Measurements from ENCODE around the gene SMG6.

The SMG6 gene

GRCh38 chr17:2074919-2075318 lies 228.7 kb downstream of the SMG6 start:
- Mint-ChIP-seq H3K4me1 (ENCODE audit: low read depth in 2 of 2) (peaks cover 16 to 19% of the 10 kb centered on the region in 2 donors), H3K4me3 (no peak overlapping the region), H3K36me3 (ENCODE audit: insufficient read depth) (peaks cover 28% of the 10 kb centered on the region), H3K9me3 (no peaks in the 10 kb centered on the region), H3K27me3 (no peaks in the 10 kb centered on the region), H3K27ac (no peak overlapping the region)
- ATAC-seq (replicated peaks) (no peak), DNase-seq (no peak)

DNA sequence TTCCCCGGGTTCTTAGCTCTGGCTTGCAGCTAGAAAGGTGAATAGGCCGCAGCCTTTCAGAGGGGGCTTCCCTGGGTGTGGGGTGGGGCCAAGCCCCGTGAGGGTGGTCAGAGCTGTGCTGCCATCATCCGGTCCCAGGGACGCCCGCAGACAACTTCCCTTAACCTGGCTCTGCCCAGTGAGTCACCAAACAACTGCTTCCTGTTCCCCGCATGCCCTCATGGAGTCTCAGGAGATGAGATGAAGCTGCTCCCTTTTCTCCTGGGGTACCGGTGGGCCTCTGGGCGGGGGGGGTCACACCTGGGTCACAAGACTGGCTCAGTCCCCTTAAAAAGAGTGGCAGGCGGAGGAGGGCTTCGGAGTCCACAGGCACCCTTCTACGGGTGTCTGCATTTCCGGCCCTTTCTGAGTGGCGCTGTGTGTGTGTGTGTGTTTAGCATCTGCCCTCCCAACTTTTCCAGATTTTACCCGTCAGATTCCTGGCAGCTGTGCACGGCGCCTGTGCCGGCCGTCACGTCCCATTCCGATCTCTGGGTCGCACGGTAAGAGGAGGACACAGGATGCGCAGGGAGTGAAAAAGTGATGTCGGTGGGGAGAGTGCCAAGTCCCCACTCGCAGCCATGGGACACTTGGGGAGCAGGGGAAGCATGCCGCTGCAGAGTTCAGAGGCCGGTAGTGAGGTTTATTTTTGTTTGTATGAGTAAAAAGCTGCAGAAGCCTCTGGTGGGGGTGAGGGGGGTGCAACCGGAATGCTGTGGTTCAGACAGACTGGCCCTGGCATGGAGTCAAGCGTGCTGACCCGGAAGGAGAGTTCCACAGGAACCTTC lies 231.9 kb downstream of the SMG6 start:
- peaks cover 17% of the 10 kb centered on the region for H3K36me3 Mint-ChIP-seq (ENCODE audit: insufficient read depth)
- peak overlapping the region; percentile 92 to 93 for H3K27ac Mint-ChIP-seq
- H3K27me3 Mint-ChIP-seq, result no peaks in the 10 kb centered on the region
- H3K9me3 Mint-ChIP-seq, result no peaks in the 10 kb centered on the region
- ATAC-seq (replicated peaks) (no peak), DNase-seq (no peak)
- H3K4me3 Mint-ChIP-seq, result no peak overlapping the region
- H3K4me1 Mint-ChIP-seq (ENCODE audit: low read depth in 2 of 2), result peaks cover 27 to 46% of the 10 kb centered on the region in 2 donors

GRCh38 chr17:2071024-2071385 lies 232.6 kb downstream of the SMG6 start:
- Mint-ChIP-seq H3K9me3 (no peaks in the 10 kb centered on the region), H3K27ac (peak overlapping the region; percentile 92 to 93), H3K4me1 (ENCODE audit: low read depth in 2 of 2) (peaks cover 27 to 51% of the 10 kb centered on the region in 2 donors), H3K36me3 (ENCODE audit: insufficient read depth) (peaks cover 14% of the 10 kb centered on the region), H3K4me3 (peak overlapping the region in 1 of 2 donors; percentile 53), H3K27me3 (no peaks in the 10 kb centered on the region)
- DNase-seq, result no peak
- no peak for ATAC-seq (replicated peaks)

DNA sequence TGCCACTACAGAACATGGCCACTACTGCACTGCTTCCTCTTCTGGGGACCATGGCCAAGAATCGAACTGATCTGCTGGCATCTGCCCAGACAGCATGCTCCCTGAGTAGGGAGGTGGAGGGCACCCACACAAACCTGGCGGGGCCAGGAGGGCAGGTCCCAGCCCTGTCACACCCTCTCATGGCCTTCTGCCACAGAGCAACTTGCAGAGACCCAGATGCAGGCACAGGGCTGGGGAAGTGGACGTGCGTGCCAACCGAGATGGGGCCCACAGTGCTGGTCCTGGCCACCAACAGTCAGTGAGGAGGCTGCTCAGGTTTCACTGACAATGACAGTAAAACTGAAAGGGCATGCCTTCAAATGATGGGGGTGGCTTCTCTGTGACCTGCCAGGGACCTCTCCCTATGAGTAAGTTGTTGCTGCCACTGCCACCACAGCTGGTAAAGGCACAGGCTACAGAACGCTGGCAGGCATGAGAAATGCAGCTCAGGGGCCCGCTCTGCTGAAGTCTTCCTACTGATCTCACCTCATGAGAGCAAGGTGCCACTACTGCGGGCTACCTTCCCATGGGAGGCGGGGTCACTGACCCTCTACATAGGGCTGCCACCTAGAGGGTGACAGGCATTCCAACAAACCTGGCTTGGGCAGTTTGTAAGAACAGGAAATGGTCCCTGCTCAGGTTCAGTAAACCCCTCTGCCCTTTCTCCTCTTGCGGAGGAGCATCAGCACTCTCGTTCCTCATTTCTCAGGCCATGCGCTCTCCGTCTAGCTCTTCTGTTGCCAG lies 233.2 kb downstream of the SMG6 start:
- H3K27me3 Mint-ChIP-seq, result no peaks in the 10 kb centered on the region
- no peaks in the 10 kb centered on the region for H3K9me3 Mint-ChIP-seq
- peaks cover 27 to 51% of the 10 kb centered on the region in 2 donors for H3K4me1 Mint-ChIP-seq (ENCODE audit: low read depth in 2 of 2)
- peak; percentile 85 for ATAC-seq (replicated peaks)
- H3K27ac Mint-ChIP-seq, result peak overlapping the region; percentile 92 to 93
- peaks cover 14% of the 10 kb centered on the region for H3K36me3 Mint-ChIP-seq (ENCODE audit: insufficient read depth)
- peak in 2 of 3 experiments; percentile 31 to 54 for DNase-seq
- peak overlapping the region; percentile 53 to 54 for H3K4me3 Mint-ChIP-seq

DNA sequence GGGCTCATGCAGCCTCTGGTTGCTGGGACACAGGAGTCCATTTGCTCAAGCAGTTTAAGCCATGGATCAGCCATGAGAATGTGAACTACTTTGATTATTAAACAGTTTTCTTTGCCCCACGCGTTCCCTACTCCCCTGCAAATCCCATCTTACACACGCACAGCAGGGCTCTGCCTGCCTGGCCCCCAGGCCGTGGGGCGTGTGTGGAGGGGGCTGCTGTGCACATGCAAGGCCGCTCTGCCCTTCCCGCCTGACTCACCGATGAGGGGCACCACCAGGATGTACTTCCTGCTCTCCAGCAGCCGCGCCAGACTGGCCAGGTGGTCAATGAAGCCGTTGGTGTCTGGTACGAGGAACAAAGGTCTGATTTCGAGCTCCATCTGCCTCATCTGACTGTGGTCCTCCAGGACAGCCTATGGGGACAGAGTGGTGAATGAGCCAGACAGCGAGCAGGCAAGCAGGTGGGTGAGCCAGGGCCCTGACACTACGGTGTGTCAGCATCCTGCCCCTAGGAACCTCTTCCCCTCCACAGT lies 235.0 kb downstream of the SMG6 start:
- Mint-ChIP-seq H3K27ac (peak overlapping the region; percentile 92 to 93), H3K27me3 (no peaks in the 10 kb centered on the region), H3K4me3 (peak overlapping the region; percentile 42 to 54), H3K4me1 (ENCODE audit: low read depth in 2 of 2) (peaks cover 33 to 64% of the 10 kb centered on the region in 2 donors), H3K36me3 (ENCODE audit: insufficient read depth) (peaks cover 17% of the 10 kb centered on the region), H3K9me3 (no peaks in the 10 kb centered on the region)
- ATAC-seq (replicated peaks) (peak; percentile 26), DNase-seq (no peak)

DNA sequence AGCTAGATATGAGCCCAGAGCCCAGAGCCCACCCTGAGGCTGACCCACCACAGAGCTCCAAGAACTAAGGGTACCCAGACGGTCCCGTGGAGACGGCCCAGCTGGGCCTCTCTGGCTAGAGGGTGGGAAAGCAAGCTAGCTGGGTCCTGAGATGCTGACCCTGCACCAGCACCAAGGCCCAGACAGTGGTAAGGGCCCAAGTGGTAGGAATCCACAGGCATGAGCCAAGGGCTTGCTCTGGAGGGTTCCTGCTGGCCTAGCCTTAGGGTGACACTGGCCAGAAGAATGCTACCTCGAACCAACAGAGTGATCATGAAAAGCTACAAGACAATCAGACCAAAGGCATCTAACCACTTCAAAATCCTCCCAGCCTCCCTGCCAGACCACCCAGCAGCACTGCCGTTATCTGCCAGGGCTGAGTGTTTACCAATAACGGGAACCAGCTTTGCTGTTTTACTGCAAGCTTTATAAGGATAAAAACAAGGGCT lies 235.5 kb downstream of the SMG6 start:
- Mint-ChIP-seq H3K27me3 (no peaks in the 10 kb centered on the region), H3K27ac (peak overlapping the region; percentile 92 to 93), H3K4me1 (ENCODE audit: low read depth in 2 of 2) (peaks cover 33 to 66% of the 10 kb centered on the region in 2 donors), H3K36me3 (ENCODE audit: insufficient read depth) (peaks cover 22% of the 10 kb centered on the region), H3K4me3 (peak overlapping the region in 1 of 2 donors; percentile 54), H3K9me3 (no peaks in the 10 kb centered on the region)
- no peak for DNase-seq
- ATAC-seq (replicated peaks), result no peak

DNA sequence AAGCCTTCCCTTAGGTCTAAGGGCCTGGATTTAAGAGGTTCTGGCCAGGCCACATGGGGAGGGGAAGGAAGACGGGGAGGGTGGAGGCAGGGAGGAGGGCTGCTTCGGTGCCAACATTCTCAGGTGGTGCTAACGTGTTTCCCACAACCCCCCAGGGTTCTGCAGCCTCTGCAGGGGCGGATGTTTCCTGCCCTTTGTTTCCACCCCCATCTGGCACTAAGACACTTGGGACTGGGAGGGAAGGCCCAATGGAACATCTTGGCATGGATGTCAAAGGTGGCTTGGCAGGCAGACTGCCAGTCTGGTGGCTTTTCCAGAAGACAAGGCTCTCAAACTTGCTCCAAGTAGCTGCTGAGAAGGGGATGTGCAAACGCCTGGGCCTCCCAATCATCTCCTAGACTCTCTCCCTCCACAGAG lies 236.0 kb downstream of the SMG6 start:
- DNase-seq (no peak), ATAC-seq (replicated peaks) (no peak)
- Mint-ChIP-seq H3K4me3 (peak overlapping the region in 1 of 2 donors; percentile 54), H3K27me3 (no peaks in the 10 kb centered on the region), H3K9me3 (no peaks in the 10 kb centered on the region), H3K36me3 (ENCODE audit: insufficient read depth) (peaks cover 22% of the 10 kb centered on the region), H3K4me1 (ENCODE audit: low read depth in 2 of 2) (peaks cover 32 to 66% of the 10 kb centered on the region in 2 donors), H3K27ac (peak overlapping the region in 1 of 2 donors; percentile 93)

DNA sequence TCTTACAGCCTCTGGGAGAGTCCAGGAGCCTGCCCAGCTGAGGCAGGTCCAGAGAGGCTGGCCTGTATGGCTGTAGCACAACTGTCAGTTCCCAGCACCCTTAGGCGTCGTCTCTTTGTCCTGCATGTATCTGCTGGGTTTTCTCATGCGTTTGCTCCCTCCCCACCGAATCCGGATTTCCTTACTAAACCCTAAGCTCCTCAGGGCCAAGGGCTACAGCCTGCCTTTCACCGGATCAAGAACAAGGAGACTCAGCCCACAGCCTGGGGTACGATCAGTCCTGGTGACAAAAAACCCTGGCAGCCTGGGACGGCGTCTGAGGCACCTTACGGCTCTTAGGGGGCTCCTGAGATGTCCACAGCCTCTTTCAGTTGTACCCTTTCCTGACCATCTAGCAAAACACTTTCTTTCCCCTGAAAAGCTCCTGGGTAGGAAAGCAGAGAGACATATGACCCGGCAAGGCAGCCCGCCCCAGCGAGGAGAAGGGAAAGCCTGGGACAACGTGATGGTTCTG lies 236.5 kb downstream of the SMG6 start:
- ATAC-seq (replicated peaks), result no peak
- peak overlapping the region in 1 of 2 donors; percentile 93 for H3K27ac Mint-ChIP-seq
- H3K4me1 Mint-ChIP-seq (ENCODE audit: low read depth in 2 of 2), result peaks cover 32 to 66% of the 10 kb centered on the region in 2 donors
- no peak for DNase-seq
- H3K9me3 Mint-ChIP-seq, result no peaks in the 10 kb centered on the region
- peaks cover 22% of the 10 kb centered on the region for H3K36me3 Mint-ChIP-seq (ENCODE audit: insufficient read depth)
- no peaks in the 10 kb centered on the region for H3K27me3 Mint-ChIP-seq
- peak overlapping the region in 1 of 2 donors; percentile 54 for H3K4me3 Mint-ChIP-seq

- Mint-ChIP-seq H3K4me1 (ENCODE audit: low read depth in 2 of 2) (peaks cover 27 to 61% of the 10 kb centered on the region in 2 donors), H3K4me3 (no peak overlapping the region), H3K27ac (peak overlapping the region in 1 of 2 donors; percentile 92), H3K36me3 (ENCODE audit: insufficient read depth) (peaks cover 24% of the 10 kb centered on the region), H3K9me3 (no peaks in the 10 kb centered on the region), H3K27me3 (no peaks in the 10 kb centered on the region)
- DNase-seq (no peak), ATAC-seq (replicated peaks) (no peak)
Measured at GRCh38 chr17:2065949-2066400, 237.6 kb downstream of the SMG6 start.

- H3K9me3 Mint-ChIP-seq, result no peaks in the 10 kb centered on the region
- H3K4me3 Mint-ChIP-seq, result peak overlapping the region; percentile 33 to 45
- H3K27ac Mint-ChIP-seq, result peak overlapping the region; percentile 92
- peaks cover 22 to 59% of the 10 kb centered on the region in 2 donors for H3K4me1 Mint-ChIP-seq (ENCODE audit: low read depth in 2 of 2)
- DNase-seq, result peak; percentile 41 to 50 (median 42)
- no peaks in the 10 kb centered on the region for H3K27me3 Mint-ChIP-seq
- H3K36me3 Mint-ChIP-seq (ENCODE audit: insufficient read depth), result peaks cover 19% of the 10 kb centered on the region
- peak; percentile 57 for ATAC-seq (replicated peaks)
Measured at GRCh38 chr17:2064980-2065785, 238.4 kb downstream of the SMG6 start.

DNA sequence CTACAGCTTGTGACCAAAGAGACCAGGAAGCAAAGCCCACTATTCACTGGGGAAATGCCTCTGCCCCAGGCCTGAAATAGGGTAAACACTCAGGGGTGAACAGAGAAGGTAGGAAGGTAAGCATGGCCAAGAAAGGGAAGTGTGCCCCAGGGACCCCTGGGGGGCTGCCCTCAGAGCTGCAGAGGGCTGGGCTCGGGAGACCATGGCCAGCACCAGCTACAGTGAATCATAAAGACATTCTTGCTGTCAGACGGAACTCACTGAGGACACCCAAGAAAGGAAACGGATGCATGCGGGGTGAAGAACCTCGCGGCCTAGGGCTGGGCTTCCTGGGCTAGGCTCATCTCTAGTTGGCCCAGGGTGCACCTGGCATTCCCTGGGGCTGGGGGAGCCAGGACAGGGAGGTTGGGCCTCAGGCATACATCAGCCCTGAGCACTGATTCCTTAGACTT lies 239.0 kb downstream of the SMG6 start:
- H3K9me3 Mint-ChIP-seq, result no peaks in the 10 kb centered on the region
- ATAC-seq (replicated peaks), result peak; percentile 30
- H3K4me1 Mint-ChIP-seq (ENCODE audit: low read depth in 2 of 2), result peaks cover 17 to 55% of the 10 kb centered on the region in 2 donors
- peak overlapping the region; percentile 33 to 45 for H3K4me3 Mint-ChIP-seq
- H3K27me3 Mint-ChIP-seq, result no peaks in the 10 kb centered on the region
- H3K27ac Mint-ChIP-seq, result peak overlapping the region; percentile 92
- no peak for DNase-seq
- H3K36me3 Mint-ChIP-seq (ENCODE audit: insufficient read depth), result peaks cover 19% of the 10 kb centered on the region

DNA sequence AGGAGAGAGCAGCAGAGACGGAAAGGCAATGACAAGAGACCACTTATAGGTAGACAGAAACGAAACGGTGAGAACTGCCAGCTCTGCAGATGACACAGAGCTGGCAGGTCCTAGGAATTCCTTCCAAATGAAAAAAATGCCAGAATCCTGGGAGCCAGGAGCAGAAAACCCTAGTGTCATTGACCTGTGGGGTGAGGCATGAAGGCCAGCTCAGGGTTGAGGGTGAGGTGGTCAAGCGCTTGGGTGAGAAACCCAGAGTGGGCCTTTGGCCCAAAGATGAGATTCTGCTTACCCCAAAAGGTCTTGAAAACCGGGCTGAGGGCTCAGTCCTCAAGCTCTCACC lies 239.5 kb downstream of the SMG6 start:
- Mint-ChIP-seq H3K27ac (peak overlapping the region; percentile 92), H3K4me1 (ENCODE audit: low read depth in 2 of 2) (peaks cover 19 to 51% of the 10 kb centered on the region in 2 donors), H3K4me3 (peak overlapping the region in 1 of 2 donors; percentile 28), H3K9me3 (no peaks in the 10 kb centered on the region), H3K36me3 (ENCODE audit: insufficient read depth) (peaks cover 21% of the 10 kb centered on the region), H3K27me3 (no peaks in the 10 kb centered on the region)
- no peak for DNase-seq
- no peak for ATAC-seq (replicated peaks)

Measured in effector memory CD8-positive, alpha-beta T cell (primary cell).